Epithelial cell of esophagus (primary cell): ENCODE results near the gene FABP3.

ENCODE experiments used
- DNase-seq: peaks from one replicate; pipeline ENCODE4 v3.0.0; 2010; ENCODE audit warnings: low read depth
- H3K4me3 ChIP-seq: 2 replicates; pipeline ENCODE4 v1.5.1; 2011; ENCODE audit warnings: mild to moderate bottlenecking, low read length, control low read depth
- TF ChIP-seq, protein P1 (sequence below): IDR thresholded peaks from 2 replicates; pipeline ENCODE4 v1.5.1; 2011; ENCODE audit warnings: low read depth, mild to moderate bottlenecking, low read length, control low read depth, inconsistent platforms; ENCODE audit not compliant: insufficient read depth; ENCODE audit errors: missing control alignments

The FABP3 gene

DNA sequence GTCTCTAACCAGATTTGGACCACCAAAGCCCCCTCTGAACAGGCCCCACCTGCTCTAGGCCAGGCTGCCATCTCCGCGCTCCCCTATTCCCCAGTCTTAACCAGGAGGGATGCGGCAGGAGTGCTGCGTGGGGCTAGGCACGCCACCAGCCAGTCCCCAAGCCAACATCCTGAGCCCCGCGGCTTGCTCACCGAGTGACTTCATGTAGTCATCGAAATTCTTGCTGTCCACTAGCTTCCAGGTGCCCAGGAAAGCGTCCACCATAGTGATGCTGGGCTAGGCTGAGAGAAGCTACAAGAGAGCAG lies 173 bp downstream of the FABP3 start:
- H3K4me3 ChIP-seq = peak overlapping the region; percentile 37
- TF ChIP-seq, protein P1, sequence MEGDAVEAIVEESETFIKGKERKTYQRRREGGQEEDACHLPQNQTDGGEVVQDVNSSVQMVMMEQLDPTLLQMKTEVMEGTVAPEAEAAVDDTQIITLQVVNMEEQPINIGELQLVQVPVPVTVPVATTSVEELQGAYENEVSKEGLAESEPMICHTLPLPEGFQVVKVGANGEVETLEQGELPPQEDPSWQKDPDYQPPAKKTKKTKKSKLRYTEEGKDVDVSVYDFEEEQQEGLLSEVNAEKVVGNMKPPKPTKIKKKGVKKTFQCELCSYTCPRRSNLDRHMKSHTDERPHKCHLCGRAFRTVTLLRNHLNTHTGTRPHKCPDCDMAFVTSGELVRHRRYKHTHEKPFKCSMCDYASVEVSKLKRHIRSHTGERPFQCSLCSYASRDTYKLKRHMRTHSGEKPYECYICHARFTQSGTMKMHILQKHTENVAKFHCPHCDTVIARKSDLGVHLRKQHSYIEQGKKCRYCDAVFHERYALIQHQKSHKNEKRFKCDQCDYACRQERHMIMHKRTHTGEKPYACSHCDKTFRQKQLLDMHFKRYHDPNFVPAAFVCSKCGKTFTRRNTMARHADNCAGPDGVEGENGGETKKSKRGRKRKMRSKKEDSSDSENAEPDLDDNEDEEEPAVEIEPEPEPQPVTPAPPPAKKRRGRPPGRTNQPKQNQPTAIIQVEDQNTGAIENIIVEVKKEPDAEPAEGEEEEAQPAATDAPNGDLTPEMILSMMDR = no peak
- no peak for DNase-seq

DNA sequence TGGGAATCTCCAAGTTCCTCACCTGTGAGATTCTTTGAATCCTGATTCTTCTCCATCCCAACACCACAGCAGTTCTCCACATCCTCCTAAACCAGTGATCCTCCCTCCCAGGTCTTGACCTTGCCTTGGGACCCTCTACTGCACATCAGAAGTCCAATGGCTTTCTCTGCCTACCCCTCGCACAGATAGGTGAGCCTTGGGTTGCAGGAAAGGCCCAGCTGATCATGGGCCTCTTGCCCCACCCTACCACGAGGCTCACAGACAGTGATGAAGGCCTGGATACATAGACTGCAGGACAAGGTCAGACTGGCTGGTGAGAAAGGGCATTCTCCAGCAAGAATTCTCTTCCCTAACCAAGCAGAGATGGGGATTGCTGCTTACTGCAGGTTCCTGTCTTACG lies 825 bp downstream of the FABP3 start:
- H3K4me3 ChIP-seq = no peak overlapping the region
- no peak for DNase-seq
- TF ChIP-seq, protein P1 = no peak

DNA sequence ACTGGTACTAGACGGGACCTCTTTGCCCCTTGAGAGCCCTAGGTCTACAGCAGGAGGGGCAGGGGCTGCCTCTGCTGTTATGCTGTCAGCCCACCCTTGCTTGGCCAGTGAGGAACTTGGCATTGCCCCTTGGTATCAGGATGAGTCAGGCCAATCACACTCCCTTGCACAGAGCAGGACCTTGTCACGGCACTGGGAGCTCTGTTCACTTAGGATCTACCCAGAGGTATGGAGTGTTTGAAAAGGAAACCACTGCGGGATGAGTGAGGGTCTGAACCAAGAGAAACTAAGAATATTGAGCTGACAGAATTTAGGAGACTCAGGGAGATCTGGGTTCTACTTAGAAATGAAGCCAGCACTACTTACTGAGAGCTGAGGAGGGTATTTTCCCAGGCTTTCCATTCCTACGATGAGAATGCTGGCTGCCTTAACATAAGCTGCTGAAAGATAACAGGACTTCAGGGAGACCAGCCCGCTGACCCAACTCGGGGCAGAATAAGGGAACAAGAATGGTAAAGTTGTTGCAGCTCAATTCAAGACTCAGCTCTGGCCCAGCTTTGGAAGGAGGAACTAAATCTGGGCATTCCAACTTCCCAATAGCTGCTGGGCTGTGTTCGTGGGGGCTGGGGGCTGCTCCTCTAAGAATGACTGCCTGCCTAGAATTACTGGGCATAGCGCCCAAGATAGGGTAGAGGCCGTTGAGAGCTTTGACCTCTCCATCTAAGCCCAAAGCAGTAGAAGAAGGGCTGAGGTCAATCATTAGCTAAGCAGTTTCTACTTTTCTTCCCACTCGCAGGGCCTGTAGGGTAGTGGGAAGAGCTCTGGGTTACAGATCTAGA lies 1.5 kb downstream of the FABP3 start:
- DNase-seq = no peak
- TF ChIP-seq, protein P1 = no peak
- no peak overlapping the region for H3K4me3 ChIP-seq

DNA sequence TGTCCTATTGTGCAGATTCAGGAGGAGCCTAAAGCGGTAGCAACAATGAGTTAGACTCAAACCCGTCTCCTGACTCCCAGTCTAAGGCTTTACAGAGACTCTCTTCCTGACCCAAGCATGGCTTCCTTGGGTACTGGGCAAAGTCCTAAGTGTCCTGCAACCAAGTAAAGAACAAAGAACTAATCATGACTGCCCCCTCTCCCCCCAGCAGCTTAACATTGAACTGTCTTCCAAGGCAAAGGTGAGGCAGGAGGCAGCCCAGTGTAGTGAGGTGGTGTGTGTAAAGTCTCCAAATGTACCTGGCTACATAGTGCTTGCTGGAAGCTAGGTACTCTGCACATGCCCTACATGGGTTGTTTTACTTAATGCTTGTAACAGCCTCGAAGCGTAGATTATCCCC lies 2.3 kb downstream of the FABP3 start:
- TF ChIP-seq, protein P1 = no peak
- DNase-seq = no peak
- no peak overlapping the region for H3K4me3 ChIP-seq

DNA sequence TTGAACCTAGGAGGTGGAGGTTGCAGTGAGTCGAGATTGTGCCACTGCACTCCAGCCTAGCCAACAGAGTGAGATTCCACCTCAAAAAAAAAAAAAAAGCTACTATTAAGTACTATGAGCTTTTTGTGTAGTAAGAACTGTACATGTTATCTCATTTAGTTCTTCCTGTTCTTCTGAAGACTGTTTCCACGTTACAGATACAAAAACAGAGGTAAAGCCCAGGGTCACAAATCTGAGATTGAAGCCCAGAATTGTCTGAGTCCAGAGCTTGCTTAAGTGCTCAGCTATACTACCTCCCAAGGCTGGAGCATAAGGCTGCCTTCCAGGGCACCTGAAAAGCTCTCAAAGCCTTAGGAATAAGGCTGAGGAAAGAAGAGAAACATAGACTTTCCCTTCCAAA lies 2.9 kb downstream of the FABP3 start:
- TF ChIP-seq, protein P1 = no peak
- DNase-seq = no peak
- H3K4me3 ChIP-seq = no peak overlapping the region

DNA sequence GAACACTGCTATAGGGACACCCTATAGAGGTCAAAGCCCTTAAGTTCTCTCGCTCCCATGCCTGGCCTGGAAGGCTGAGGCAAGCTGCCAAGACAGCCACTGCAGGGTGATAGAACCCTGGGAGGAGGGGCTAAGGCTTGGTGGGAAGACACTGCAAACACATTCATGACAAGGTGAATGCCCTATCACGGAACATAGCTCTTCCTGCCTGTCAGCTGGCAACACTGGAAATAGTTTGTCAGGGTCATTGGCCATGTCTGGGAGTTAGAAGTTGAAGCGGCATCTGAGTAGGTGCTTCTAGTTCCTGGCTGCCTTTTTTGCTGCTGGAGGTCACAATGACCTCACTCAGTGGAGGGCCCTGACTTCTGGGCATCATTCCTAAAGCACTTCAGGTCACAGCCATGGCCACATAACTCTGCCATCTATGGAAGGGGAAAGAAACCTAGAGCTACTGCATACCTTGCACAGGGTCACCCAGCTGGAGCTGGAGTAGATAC lies 4.2 kb downstream of the FABP3 start:
- TF ChIP-seq, protein P1 = no peak
- DNase-seq = no peak
- no peak overlapping the region for H3K4me3 ChIP-seq

DNA sequence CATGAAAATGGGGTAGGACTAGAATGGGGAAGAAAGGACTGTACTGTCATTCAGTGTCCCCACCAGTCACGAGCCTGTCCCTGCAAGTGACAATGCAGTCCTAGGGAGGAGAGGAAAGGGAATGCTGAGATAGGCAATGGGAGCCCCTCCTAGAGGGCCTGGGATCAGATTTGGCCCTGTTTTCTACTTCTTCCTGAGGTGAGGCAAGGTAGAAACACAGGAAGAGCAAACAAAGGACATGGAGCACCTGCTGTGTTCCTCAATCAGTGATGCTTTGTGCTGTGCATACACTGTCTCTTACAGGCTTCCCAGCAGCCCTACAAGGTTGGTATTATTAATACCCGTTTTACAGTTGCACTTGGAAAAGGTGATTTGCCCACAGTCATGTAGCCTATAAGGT lies 6.1 kb downstream of the FABP3 start:
- H3K4me3 ChIP-seq = no peak overlapping the region
- TF ChIP-seq, protein P1 = no peak
- no peak for DNase-seq
